Tibial nerve (tissue), 4 donors: Measurements from ENCODE around the gene SLC25A34.

Experiments
- EP300 ChIP-seq, 2 donors: sonication (generic); formaldehyde crosslinking; IDR thresholded peaks; one replicate each; pipeline ENCODE4 v1.6.1; 2017; ENCODE audit warnings: antibody characterized with exemption in 2 of 2, mild to moderate bottlenecking in 1 of 2
- TF ChIP-seq, protein P1 (sequence below), 5 experiments: fragments of 200-600 bp in 3 of 5; fragments of 450-650 bp in 2 of 5; sonication (generic) in 3 of 5; IDR thresholded peaks; one replicate each; pipeline ENCODE4 v1.5.1; 2016 to 2019; ENCODE audit warnings: antibody characterized with exemption in 5 of 5, mild to moderate bottlenecking in 3 of 5, moderate library complexity in 2 of 5

DNA sequence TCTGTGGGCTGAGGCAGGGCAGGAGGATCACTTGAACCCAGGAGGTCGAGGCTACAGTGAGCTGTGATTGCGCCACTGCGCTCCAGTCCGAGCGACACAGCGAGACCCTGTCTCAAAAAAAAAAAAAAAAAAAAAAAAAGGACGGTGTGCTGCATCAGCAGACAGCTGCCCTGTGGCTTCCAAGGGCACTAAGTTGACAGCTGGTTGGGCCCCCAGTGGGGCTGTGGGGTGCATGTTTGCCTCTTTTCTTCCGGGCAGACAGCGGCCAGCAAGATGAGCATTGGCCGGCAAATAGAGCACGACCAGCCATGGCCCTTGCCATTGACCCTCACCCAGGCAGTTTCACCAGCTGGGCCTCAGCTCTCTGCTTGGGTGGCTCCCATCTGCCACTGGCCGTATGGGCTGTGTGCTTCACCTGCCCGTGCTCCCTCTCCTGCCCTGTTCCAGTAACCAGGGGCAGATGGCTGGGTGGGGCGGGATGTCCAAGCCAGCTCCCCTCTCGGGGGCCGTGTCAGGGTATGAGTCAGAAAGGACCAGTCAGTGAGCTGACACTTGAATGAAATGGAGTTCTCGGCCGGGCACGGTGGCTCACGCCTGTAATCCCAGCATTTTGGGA, 12.3 kb upstream of the SLC25A34 start:
- TF ChIP-seq, protein P1, sequence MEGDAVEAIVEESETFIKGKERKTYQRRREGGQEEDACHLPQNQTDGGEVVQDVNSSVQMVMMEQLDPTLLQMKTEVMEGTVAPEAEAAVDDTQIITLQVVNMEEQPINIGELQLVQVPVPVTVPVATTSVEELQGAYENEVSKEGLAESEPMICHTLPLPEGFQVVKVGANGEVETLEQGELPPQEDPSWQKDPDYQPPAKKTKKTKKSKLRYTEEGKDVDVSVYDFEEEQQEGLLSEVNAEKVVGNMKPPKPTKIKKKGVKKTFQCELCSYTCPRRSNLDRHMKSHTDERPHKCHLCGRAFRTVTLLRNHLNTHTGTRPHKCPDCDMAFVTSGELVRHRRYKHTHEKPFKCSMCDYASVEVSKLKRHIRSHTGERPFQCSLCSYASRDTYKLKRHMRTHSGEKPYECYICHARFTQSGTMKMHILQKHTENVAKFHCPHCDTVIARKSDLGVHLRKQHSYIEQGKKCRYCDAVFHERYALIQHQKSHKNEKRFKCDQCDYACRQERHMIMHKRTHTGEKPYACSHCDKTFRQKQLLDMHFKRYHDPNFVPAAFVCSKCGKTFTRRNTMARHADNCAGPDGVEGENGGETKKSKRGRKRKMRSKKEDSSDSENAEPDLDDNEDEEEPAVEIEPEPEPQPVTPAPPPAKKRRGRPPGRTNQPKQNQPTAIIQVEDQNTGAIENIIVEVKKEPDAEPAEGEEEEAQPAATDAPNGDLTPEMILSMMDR (IDR thresholded peaks at IDR 0.05), result no peak
- TF ChIP-seq EP300 (IDR thresholded peaks at IDR 0.05), result no peak
